NCI-H1436 (cell line): ENCODE data around the gene MID1.
"Not testable (repeated sequence)": the region's sequence is repeated elsewhere in the genome, so short reads cannot be mapped to it uniquely, and the experiment has no call there.

ENCODE experiments used
- DNase-seq: peaks from one replicate; lab custom pipeline; 2025; lab: John Stamatoyannopoulos, UW

Gene MID1

GRCh38 chrX:10617186-10617998 is 3.0 kb downstream of the MID1 start:
- no peak for DNase-seq

GRCh38 chrX:10615931-10616774 is 4.2 kb downstream of the MID1 start:
- DNase-seq: no peak

GRCh38 chrX:10612215-10612614 is 8.2 kb downstream of the MID1 start:
- no peak for DNase-seq

- no peak for DNase-seq
Measured at GRCh38 chrX:10611441-10612090, 8.8 kb downstream of the MID1 start.

GRCh38 chrX:10608099-10608498 is 12.3 kb downstream of the MID1 start:
- DNase-seq: no peak

GRCh38 chrX:10607233-10607632 is 13.2 kb downstream of the MID1 start:
- DNase-seq: no peak

- no peak for DNase-seq
Measured at GRCh38 chrX:10603612-10604011, 16.8 kb downstream of the MID1 start.

GRCh38 chrX:10602646-10603045 is 17.7 kb downstream of the MID1 start:
- no peak for DNase-seq

- DNase-seq: no peak
Measured at GRCh38 chrX:10600479-10600878, 19.9 kb downstream of the MID1 start.

GRCh38 chrX:10598540-10598939 is 21.8 kb downstream of the MID1 start:
- no peak for DNase-seq

- DNase-seq: no peak
Measured at GRCh38 chrX:10597871-10598270, 22.5 kb downstream of the MID1 start.

- no peak for DNase-seq
Measured at GRCh38 chrX:10591363-10592335, 28.7 kb downstream of the MID1 start.

GRCh38 chrX:10589787-10590186 is 30.6 kb downstream of the MID1 start:
- not testable (repeated sequence) for DNase-seq

- no peak for DNase-seq
Measured at GRCh38 chrX:10589098-10589497, 31.3 kb downstream of the MID1 start.

- not testable (repeated sequence) for DNase-seq
Measured at GRCh38 chrX:10584882-10585281, 35.5 kb downstream of the MID1 start.

- no peak for DNase-seq
Measured at GRCh38 chrX:10582945-10583344, 37.4 kb downstream of the MID1 start.

GRCh38 chrX:10582215-10582733 is 38.1 kb downstream of the MID1 start:
- DNase-seq: no peak

GRCh38 chrX:10579112-10580011 is 41.0 kb downstream of the MID1 start:
- DNase-seq: no peak

GRCh38 chrX:10578527-10578926 is 41.9 kb downstream of the MID1 start:
- DNase-seq: no peak

- DNase-seq: no peak
Measured at GRCh38 chrX:10577853-10578252, 42.5 kb downstream of the MID1 start.
